ENCODE data around the gene ATP8A1. TPM values are rescaled to one million over a fixed set of nuclear protein-coding genes. Genes with fewer than 3 reads are reported as not detected.

The ATP8A1 gene
- total RNA-seq, 4 donors from 2014 or later: 10.5 to 37.0 (median 16.4) TPM

GRCh38 chr4:42560467-42560861 is 96.4 kb downstream of the ATP8A1 start:
- no peak for ATAC-seq (ENCODE audit: low FRiP score)
- no peak for TF ChIP-seq CTCF (IDR thresholded peaks at IDR 0.05)

GRCh38 chr4:42558156-42558555 is 98.7 kb downstream of the ATP8A1 start:
- DNase-seq (ENCODE audit: low spot score): no peak
- ATAC-seq (ENCODE audit: low FRiP score): no peak
- no peak for TF ChIP-seq CTCF (IDR thresholded peaks at IDR 0.05)

More at GRCh38 chr4:42560467-42560861, 96.4 kb downstream of the ATP8A1 start:
- DNase-seq (ENCODE audit: low spot score): no peak

GRCh38 chr4:42555828-42556227 is 101.1 kb downstream of the ATP8A1 start:
- DNase-seq (ENCODE audit: low spot score) (no peak), ATAC-seq (ENCODE audit: low FRiP score) (no peak)
- TF ChIP-seq CTCF (IDR thresholded peaks at IDR 0.05): no peak

- ATAC-seq (ENCODE audit: low FRiP score): no peak
- DNase-seq (ENCODE audit: low spot score): no peak
- no peak for TF ChIP-seq CTCF (IDR thresholded peaks at IDR 0.05)
These were observed 102.8 kb downstream of the ATP8A1 start for GRCh38 chr4:42554072-42554471.

GRCh38 chr4:42549896-42550295 is 107.0 kb downstream of the ATP8A1 start:
- ATAC-seq (ENCODE audit: low FRiP score): no peak
- no peak for DNase-seq (ENCODE audit: low spot score)

GRCh38 chr4:42547805-42548204 is 109.1 kb downstream of the ATP8A1 start:
- ATAC-seq (ENCODE audit: low FRiP score) (no peak), DNase-seq (ENCODE audit: low spot score) (no peak)
- TF ChIP-seq CTCF (IDR thresholded peaks at IDR 0.05): no peak

More at GRCh38 chr4:42549896-42550295, 107.0 kb downstream of the ATP8A1 start:
- TF ChIP-seq CTCF (IDR thresholded peaks at IDR 0.05): no peak

GRCh38 chr4:42543762-42544161 is 113.1 kb downstream of the ATP8A1 start:
- ATAC-seq (ENCODE audit: low FRiP score) (no peak), DNase-seq (ENCODE audit: low spot score) (no peak)
- no peak for TF ChIP-seq CTCF (IDR thresholded peaks at IDR 0.05)
